Activated T-helper 1 cell treated with anti-CD3 and anti-CD28 coated beads, Interleukin-12 subunit alpha, Interleukin-12 subunit beta, Interleukin-2, Interleukin-4 antibody, amounts not matched to agents 30 ng/mL and 10 ng/mL and 1 ng/mL, durations not matched to agents 14 hours and 24 hours and 36 hours (primary cell): ENCODE measurements around the gene NFKBIA. TPM values are rescaled to one million over a fixed set of nuclear protein-coding genes. Genes with fewer than 3 reads are reported as not detected.
"Not testable (repeated sequence)": the region's sequence is repeated elsewhere in the genome, so short reads cannot be mapped to it uniquely, and the experiment has no call there.

ENCODE experiments used
- DNase-seq: peaks from one replicate; pipeline ENCODE4 v3.0.0; 2021; ENCODE audit warnings: low spot score
- H3K27ac Mint-ChIP-seq: one replicate; pipeline ENCODE4 v1.8.0; 2021; ENCODE audit warnings: mild to moderate bottlenecking, mixed read lengths
- H3K27me3 Mint-ChIP-seq: one replicate; pipeline ENCODE4 v1.8.0; 2022; ENCODE audit warnings: mild to moderate bottlenecking, moderate library complexity, mixed read lengths; ENCODE audit not compliant: insufficient read depth
- H3K36me3 Mint-ChIP-seq: one replicate; pipeline ENCODE4 v1.8.0; 2021; ENCODE audit warnings: low read depth, mixed read lengths
- H3K4me1 Mint-ChIP-seq: one replicate; pipeline ENCODE4 v1.8.0; 2021; ENCODE audit warnings: low read depth, mixed read lengths
- H3K4me3 Mint-ChIP-seq: one replicate; pipeline ENCODE4 v1.8.0; 2021; ENCODE audit warnings: mild to moderate bottlenecking, moderate library complexity, mixed read lengths
- H3K9me3 Mint-ChIP-seq: one replicate; pipeline ENCODE4 v1.8.0; 2021; ENCODE audit warnings: mixed read lengths
- intact Hi-C: fragments of 100-400 bp; cut with micrococcal nuclease; formaldehyde crosslinking; loops from one replicate; pipeline ENCODE4 v1.15.1; 2024
- total RNA-seq: library from RNA; stranded (reverse); gene quantifications from 2 replicates; pipeline ENCODE4 v1.2.3, GENCODE V29; 2022

Gene NFKBIA
- total RNA-seq, 1 donor from 2014 or later: 599 TPM

- peak overlapping the region; percentile 61 for H3K4me3 Mint-ChIP-seq
- H3K36me3 Mint-ChIP-seq: no peaks in the 10 kb centered on the region
- H3K9me3 Mint-ChIP-seq: peaks cover 8% of the 10 kb centered on the region
- H3K27me3 Mint-ChIP-seq: no peaks in the 10 kb centered on the region
- DNase-seq: no peak
- peaks cover 52% of the 10 kb centered on the region for H3K4me1 Mint-ChIP-seq
- peak overlapping the region; percentile 65 for H3K27ac Mint-ChIP-seq
- intact Hi-C loops: no loop called here
Observed at GRCh38 chr14:35367056-35367372, 37.5 kb downstream of the NFKBIA start.

- peak overlapping the region; percentile 61 for H3K4me3 Mint-ChIP-seq
- no peak for DNase-seq
- intact Hi-C loops: no loop called here
- H3K27ac Mint-ChIP-seq: peak overlapping the region; percentile 58
- no peaks in the 10 kb centered on the region for H3K27me3 Mint-ChIP-seq
- H3K9me3 Mint-ChIP-seq: peaks cover 8% of the 10 kb centered on the region
- H3K36me3 Mint-ChIP-seq: no peaks in the 10 kb centered on the region
- peaks cover 52% of the 10 kb centered on the region for H3K4me1 Mint-ChIP-seq
Observed at GRCh38 chr14:35366521-35366976, 38.0 kb downstream of the NFKBIA start.

- Mint-ChIP-seq H3K27me3 (no peaks in the 10 kb centered on the region), H3K4me3 (no peak overlapping the region), H3K9me3 (peaks cover 5% of the 10 kb centered on the region), H3K36me3 (no peaks in the 10 kb centered on the region), H3K4me1 (peaks cover 50% of the 10 kb centered on the region), H3K27ac (peak overlapping the region; percentile 93)
- DNase-seq: no peak
- intact Hi-C loops: no loop called here
Observed at GRCh38 chr14:35366056-35366451, 38.5 kb downstream of the NFKBIA start.

GRCh38 chr14:35365130-35366055 is 39.2 kb downstream of the NFKBIA start:
- DNase-seq: peak; percentile 52
- Mint-ChIP-seq H3K4me3 (peak overlapping the region; percentile 47), H3K27me3 (no peaks in the 10 kb centered on the region), H3K4me1 (peaks cover 43% of the 10 kb centered on the region), H3K36me3 (no peaks in the 10 kb centered on the region), H3K9me3 (no peaks in the 10 kb centered on the region), H3K27ac (peak overlapping the region; percentile 93)
- intact Hi-C loops: loop anchor here (1.0 kb wide), 5 partner anchors 9 to 78 kb away; no protein-coding TSS in a partner anchor

- no peak overlapping the region for H3K4me3 Mint-ChIP-seq
- H3K27me3 Mint-ChIP-seq: no peaks in the 10 kb centered on the region
- DNase-seq: no peak
- intact Hi-C loops: no loop called here
- H3K9me3 Mint-ChIP-seq: no peaks in the 10 kb centered on the region
- no peaks in the 10 kb centered on the region for H3K36me3 Mint-ChIP-seq
- H3K27ac Mint-ChIP-seq: no peak overlapping the region
- H3K4me1 Mint-ChIP-seq: peaks cover 30% of the 10 kb centered on the region
Observed at GRCh38 chr14:35362911-35363374, 41.6 kb downstream of the NFKBIA start.

GRCh38 chr14:35362450-35362849 is 42.1 kb downstream of the NFKBIA start:
- H3K4me1 Mint-ChIP-seq: peaks cover 25% of the 10 kb centered on the region

GRCh38 chr14:35361141-35361480 is 43.4 kb downstream of the NFKBIA start:
- no peak overlapping the region for H3K27ac Mint-ChIP-seq
- H3K27me3 Mint-ChIP-seq: no peaks in the 10 kb centered on the region
- intact Hi-C loops: no loop called here
- H3K9me3 Mint-ChIP-seq: no peaks in the 10 kb centered on the region
- no peak for DNase-seq
- no peak overlapping the region for H3K4me3 Mint-ChIP-seq
- peaks cover 24% of the 10 kb centered on the region for H3K4me1 Mint-ChIP-seq
- no peaks in the 10 kb centered on the region for H3K36me3 Mint-ChIP-seq

More at GRCh38 chr14:35362450-35362849, 42.1 kb downstream of the NFKBIA start:
- H3K27me3 Mint-ChIP-seq: no peaks in the 10 kb centered on the region
- intact Hi-C loops: no loop called here
- no peak for DNase-seq
- H3K27ac Mint-ChIP-seq: no peak overlapping the region
- H3K4me3 Mint-ChIP-seq: no peak overlapping the region
- H3K36me3 Mint-ChIP-seq: no peaks in the 10 kb centered on the region
- H3K9me3 Mint-ChIP-seq: no peaks in the 10 kb centered on the region

- peaks cover 16% of the 10 kb centered on the region for H3K4me1 Mint-ChIP-seq
- intact Hi-C loops, DNase-seq, H3K27ac Mint-ChIP-seq, H3K36me3 Mint-ChIP-seq, H3K9me3 Mint-ChIP-seq, H3K4me3 Mint-ChIP-seq, H3K27me3 Mint-ChIP-seq: not testable (repeated sequence)
Observed at GRCh38 chr14:35359655-35360054, 44.9 kb downstream of the NFKBIA start.

- DNase-seq: no peak
- peaks cover 16% of the 10 kb centered on the region for H3K4me1 Mint-ChIP-seq
- intact Hi-C loops: loop anchor here (1.0 to 2.0 kb wide), 6 partner anchors 9 to 63 kb away; partner anchors contain the start of gene PSMA6
- H3K4me3 Mint-ChIP-seq: no peak overlapping the region
- H3K27me3 Mint-ChIP-seq: no peaks in the 10 kb centered on the region
- no peaks in the 10 kb centered on the region for H3K36me3 Mint-ChIP-seq
- H3K27ac Mint-ChIP-seq: peak overlapping the region; percentile 33
- no peaks in the 10 kb centered on the region for H3K9me3 Mint-ChIP-seq
Observed at GRCh38 chr14:35355981-35356841, 48.3 kb downstream of the NFKBIA start.

- DNase-seq, H3K36me3 Mint-ChIP-seq, H3K4me3 Mint-ChIP-seq, H3K9me3 Mint-ChIP-seq, intact Hi-C loops, H3K27ac Mint-ChIP-seq, H3K27me3 Mint-ChIP-seq: not testable (repeated sequence)
- peaks cover 16% of the 10 kb centered on the region for H3K4me1 Mint-ChIP-seq
Observed at GRCh38 chr14:35355235-35355634, 49.3 kb downstream of the NFKBIA start.

GRCh38 chr14:35353409-35354172 is 51.0 kb downstream of the NFKBIA start:
- Mint-ChIP-seq H3K9me3 (no peaks in the 10 kb centered on the region), H3K4me1 (peaks cover 16% of the 10 kb centered on the region), H3K4me3 (no peak overlapping the region), H3K27ac (no peak overlapping the region), H3K36me3 (no peaks in the 10 kb centered on the region), H3K27me3 (no peaks in the 10 kb centered on the region)
- intact Hi-C loops: no loop called here
- DNase-seq: no peak
